Neural crest cell (in vitro differentiated cells): ENCODE data around the gene PDIA2. TPM values are rescaled to one million over a fixed set of nuclear protein-coding genes. Genes with fewer than 3 reads are reported as not detected.
"Not testable (repeated sequence)": the region's sequence is repeated elsewhere in the genome, so short reads cannot be mapped to it uniquely, and the experiment has no call there.

Source experiments
- DNase-seq: peaks from one replicate; pipeline ENCODE4 v3.0.0; 2021; ENCODE audit warnings: low read depth, mixed read lengths, low spot score
- H3K27ac Mint-ChIP-seq: one replicate; pipeline ENCODE4 v1.8.0; 2021; ENCODE audit warnings: mild to moderate bottlenecking, mixed read lengths; ENCODE audit not compliant: unreplicated experiment
- H3K27me3 Mint-ChIP-seq: 2 replicates; pipeline ENCODE4 v1.8.0; 2021; ENCODE audit warnings: low read depth, mild to moderate bottlenecking, mixed read lengths
- H3K36me3 Mint-ChIP-seq: 2 replicates; pipeline ENCODE4 v1.8.0; 2021; ENCODE audit warnings: low read depth, mild to moderate bottlenecking, mixed read lengths
- H3K4me1 Mint-ChIP-seq: 2 replicates; pipeline ENCODE4 v1.8.0; 2021; ENCODE audit warnings: mixed read lengths
- H3K4me3 Mint-ChIP-seq: one replicate; pipeline ENCODE4 v1.8.0; 2021; ENCODE audit warnings: mild to moderate bottlenecking, mixed read lengths
- H3K9me3 Mint-ChIP-seq: 2 replicates; pipeline ENCODE4 v1.8.0; 2021; ENCODE audit warnings: mixed read lengths
- total RNA-seq: library from RNA; stranded (reverse); gene quantifications from 2 replicates; pipeline ENCODE4 v1.2.1, GENCODE V29; 2021
- TF ChIP-seq, protein P1 (sequence below): fragments of 200-600 bp; sonication (generic); conservative IDR thresholded peaks from 2 replicates; pipeline ENCODE4 v1.5.0; 2021; ENCODE audit warnings: antibody characterized with exemption, mild to moderate bottlenecking

PDIA2 gene
- total RNA-seq, 1 donor from 2014 or later: 1.4 TPM

DNA sequence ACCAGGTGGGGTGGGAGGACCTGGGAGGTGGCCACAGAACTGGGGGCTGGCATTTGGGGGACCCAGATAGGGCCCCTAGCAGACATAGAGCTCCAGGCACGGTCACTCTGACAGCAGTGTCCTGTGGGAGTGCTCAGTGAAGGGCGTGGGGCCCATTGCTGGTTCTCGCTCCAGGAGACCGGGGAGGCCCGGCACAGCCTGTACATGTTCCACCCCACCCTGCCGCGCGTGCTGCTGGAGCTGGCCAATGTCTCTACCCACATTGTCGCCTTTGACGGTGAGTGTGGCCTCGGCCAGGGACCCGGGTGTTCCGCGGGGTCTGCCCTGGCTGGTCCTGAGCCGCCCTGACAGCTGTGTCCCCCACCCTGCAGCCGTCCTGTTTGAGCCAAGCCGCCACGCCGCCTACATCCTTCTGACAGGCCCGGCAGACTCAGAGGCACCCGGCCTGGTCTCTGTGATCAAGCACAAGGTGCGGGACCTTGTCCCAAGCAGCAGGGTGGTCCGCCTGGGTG is 18.5 kb upstream of the PDIA2 start:
- no peaks in the 10 kb centered on the region for H3K9me3 Mint-ChIP-seq
- H3K27me3 Mint-ChIP-seq: peaks cover 5% of the 10 kb centered on the region
- no peak for DNase-seq
- no peak overlapping the region for H3K27ac Mint-ChIP-seq
- no peak overlapping the region for H3K4me3 Mint-ChIP-seq
- no peaks in the 10 kb centered on the region for H3K4me1 Mint-ChIP-seq
- TF ChIP-seq, protein P1, sequence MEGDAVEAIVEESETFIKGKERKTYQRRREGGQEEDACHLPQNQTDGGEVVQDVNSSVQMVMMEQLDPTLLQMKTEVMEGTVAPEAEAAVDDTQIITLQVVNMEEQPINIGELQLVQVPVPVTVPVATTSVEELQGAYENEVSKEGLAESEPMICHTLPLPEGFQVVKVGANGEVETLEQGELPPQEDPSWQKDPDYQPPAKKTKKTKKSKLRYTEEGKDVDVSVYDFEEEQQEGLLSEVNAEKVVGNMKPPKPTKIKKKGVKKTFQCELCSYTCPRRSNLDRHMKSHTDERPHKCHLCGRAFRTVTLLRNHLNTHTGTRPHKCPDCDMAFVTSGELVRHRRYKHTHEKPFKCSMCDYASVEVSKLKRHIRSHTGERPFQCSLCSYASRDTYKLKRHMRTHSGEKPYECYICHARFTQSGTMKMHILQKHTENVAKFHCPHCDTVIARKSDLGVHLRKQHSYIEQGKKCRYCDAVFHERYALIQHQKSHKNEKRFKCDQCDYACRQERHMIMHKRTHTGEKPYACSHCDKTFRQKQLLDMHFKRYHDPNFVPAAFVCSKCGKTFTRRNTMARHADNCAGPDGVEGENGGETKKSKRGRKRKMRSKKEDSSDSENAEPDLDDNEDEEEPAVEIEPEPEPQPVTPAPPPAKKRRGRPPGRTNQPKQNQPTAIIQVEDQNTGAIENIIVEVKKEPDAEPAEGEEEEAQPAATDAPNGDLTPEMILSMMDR: no peak
- H3K36me3 Mint-ChIP-seq: no peaks in the 10 kb centered on the region

DNA sequence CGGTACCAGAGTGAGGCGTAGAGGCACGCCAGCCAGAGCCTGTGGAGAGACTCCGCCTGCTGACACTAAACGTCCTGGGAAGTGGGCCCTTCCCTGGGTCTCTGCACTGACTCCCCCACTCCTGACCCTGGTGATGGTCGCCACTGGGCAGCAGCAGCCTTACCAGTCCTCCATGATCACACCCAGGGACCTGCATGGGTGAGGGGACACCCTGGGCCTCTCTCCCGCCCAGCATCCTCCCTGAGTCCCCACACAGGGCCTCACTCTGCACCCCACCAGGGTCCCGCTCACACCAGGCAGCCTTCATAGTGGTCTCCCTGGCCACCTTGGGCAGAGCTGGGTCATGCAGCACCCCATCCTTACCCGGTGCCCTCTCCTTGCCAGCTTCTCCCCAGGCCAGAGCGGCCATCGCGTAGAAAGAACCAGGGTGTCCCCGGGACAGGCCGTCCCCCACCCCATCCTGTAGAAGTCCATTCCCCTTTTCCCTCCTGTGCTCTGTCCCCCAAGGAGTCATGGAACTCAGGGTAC is 17.9 kb upstream of the PDIA2 start:
- DNase-seq: no peak
- no peak overlapping the region for H3K4me3 Mint-ChIP-seq
- H3K36me3 Mint-ChIP-seq: no peaks in the 10 kb centered on the region
- no peaks in the 10 kb centered on the region for H3K4me1 Mint-ChIP-seq
- H3K27ac Mint-ChIP-seq: no peak overlapping the region
- TF ChIP-seq, protein P1: no peak
- no peaks in the 10 kb centered on the region for H3K9me3 Mint-ChIP-seq
- H3K27me3 Mint-ChIP-seq: peaks cover 5% of the 10 kb centered on the region

DNA sequence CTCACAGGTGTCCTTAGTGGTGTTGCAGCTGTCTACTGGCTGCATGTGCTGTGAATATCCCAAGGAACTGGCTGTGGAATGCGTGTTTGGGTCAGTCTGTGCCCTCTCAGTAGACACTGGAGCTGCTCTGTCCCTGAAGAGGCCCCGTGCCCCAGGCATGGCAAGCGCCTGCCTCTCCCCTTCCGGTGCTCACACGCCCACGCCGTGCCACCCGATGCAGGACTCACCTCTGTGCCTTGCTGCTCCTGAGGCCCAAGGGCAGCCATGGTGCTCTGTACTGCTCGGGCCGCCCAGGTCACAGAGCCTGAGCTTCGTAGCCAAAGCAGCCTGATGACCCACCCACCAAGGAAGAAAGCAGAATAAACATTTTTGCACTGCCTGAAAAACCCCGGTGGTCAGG is 17.3 kb upstream of the PDIA2 start:
- TF ChIP-seq, protein P1: no peak
- Mint-ChIP-seq H3K9me3 (no peaks in the 10 kb centered on the region), H3K4me1 (no peaks in the 10 kb centered on the region), H3K27ac (no peak overlapping the region), H3K36me3 (no peaks in the 10 kb centered on the region), H3K27me3 (peaks cover 5% of the 10 kb centered on the region), H3K4me3 (no peak overlapping the region)
- no peak for DNase-seq

DNA sequence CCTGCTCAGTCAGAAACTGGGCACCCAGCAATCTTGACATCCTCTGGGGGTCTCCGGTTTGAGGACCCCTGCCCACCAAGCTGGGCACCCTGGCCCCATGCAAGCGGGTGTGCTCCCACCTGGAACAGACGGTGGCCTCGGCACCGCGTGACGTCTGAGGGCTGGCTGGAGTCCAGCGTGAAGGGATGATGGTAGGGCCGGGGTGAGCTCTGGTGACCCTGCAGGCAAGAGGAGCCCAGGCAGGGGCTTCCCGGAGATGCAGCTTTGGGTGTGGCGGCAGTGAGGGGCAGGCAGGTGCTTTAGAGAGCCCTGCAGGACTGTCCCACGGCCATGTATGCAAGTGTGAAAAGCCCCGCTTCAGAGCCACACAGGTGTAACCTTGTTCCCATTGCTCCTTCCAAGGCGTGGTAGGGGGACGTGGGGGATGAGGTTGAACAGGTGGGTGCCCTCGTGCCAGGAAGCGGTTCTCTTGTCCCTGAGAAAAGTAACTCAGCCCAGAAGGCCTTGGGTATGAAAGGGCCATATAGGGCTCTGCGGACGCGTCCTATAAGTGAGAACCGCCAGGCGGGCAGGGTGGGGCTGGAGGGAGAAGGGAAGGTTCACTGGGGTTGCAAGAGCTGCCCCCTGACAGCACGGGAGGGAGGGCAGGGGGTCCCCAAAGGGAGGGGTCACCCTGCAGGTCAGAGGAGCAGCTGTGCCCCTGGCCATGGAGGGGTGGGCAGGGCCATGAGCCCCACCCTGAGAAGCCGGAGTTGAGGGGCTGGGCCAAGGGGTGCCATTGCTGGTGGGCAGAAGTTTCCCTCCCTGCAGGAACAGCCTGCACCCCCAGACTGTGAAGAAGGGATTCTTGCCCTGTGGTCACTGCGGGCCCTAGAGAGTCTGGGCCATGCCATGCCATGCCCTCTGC is 16.5 kb upstream of the PDIA2 start:
- Mint-ChIP-seq H3K4me3 (no peak overlapping the region), H3K27ac (no peak overlapping the region), H3K27me3 (peaks cover 5% of the 10 kb centered on the region), H3K9me3 (no peaks in the 10 kb centered on the region), H3K36me3 (no peaks in the 10 kb centered on the region), H3K4me1 (no peaks in the 10 kb centered on the region)
- DNase-seq: no peak
- TF ChIP-seq, protein P1: no peak

DNA sequence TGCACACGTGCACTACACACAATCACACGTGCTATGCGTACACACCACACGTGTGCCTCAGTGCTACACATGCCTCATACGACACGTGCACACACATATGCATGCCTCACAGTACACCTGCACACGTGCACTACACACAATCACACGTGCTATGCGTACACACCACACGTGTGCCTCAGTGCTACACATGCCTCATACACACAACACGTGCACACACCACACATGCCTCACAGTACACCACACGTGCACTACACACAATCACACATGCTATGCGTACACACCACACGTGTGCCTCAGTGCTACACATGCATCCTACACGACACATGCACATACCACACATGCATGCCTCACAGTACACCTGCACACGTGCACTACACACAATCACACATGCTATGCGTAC is 15.4 kb upstream of the PDIA2 start:
- not testable (repeated sequence) for H3K27ac Mint-ChIP-seq, H3K36me3 Mint-ChIP-seq, H3K27me3 Mint-ChIP-seq, H3K4me3 Mint-ChIP-seq, H3K9me3 Mint-ChIP-seq, DNase-seq, H3K4me1 Mint-ChIP-seq
